ENCODE measurements around the gene ECT2. TPM values are rescaled to one million over a fixed set of nuclear protein-coding genes. Genes with fewer than 3 reads are reported as not detected.
A peak's percentile ranks its signal among the peaks of the same experiment; 100 is the strongest.
"Not testable (repeated sequence)": the region's sequence is repeated elsewhere in the genome, so short reads cannot be mapped to it uniquely, and the experiment has no call there.

Gene ECT2
- total RNA-seq, 1 donor = 23.2 TPM

DNA sequence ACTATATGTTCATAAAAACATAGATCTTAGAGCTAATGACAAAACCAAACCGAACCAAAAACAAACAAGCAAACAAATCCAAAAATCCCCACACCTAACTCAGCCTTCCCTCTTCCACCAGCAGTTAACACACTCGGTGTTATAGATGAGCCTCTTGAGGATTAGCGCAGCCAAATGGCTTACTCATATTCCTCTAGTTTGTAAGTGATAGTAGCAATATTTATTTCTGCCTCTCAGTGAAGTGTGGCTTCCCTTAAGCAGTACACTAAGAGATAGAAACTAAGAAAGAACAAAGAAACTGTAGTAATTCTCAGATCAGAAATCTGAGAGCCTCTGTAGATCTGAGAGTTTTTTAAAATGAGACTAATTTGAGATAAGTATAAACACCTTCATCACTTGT lies 37.2 kb upstream of the ECT2 start:
- H3K27ac ChIP-seq (ENCODE audit: low read depth, low read length) = no peak overlapping the region
- H3K27me3 ChIP-seq (ENCODE audit: insufficient read depth, low read length) = no peaks in the 10 kb centered on the region
- peaks cover 30% of the 10 kb centered on the region for H3K4me1 ChIP-seq (ENCODE audit: insufficient read depth, low read length)
- peaks cover 5% of the 10 kb centered on the region for H4K20me1 ChIP-seq (ENCODE audit: insufficient read depth, low read length)
- H3K79me2 ChIP-seq (ENCODE audit: insufficient read depth, low read length) = peaks cover 20% of the 10 kb centered on the region
- H3K36me3 ChIP-seq (ENCODE audit: insufficient read depth, low read length) = no peaks in the 10 kb centered on the region
- no peak overlapping the region for H2AFZ ChIP-seq (ENCODE audit: low read length)
- DNase-seq (ENCODE audit: insufficient read length, low spot score, missing footprints) = peak; percentile 71
- no peak overlapping the region for H3K4me2 ChIP-seq (ENCODE audit: insufficient read depth, low read length)
- H3K4me3 ChIP-seq (ENCODE audit: insufficient read depth, low read length) = no peak overlapping the region
- H3K9me3 ChIP-seq (ENCODE audit: low read depth, low read length) = no peaks in the 10 kb centered on the region
- TF ChIP-seq, protein P1, sequence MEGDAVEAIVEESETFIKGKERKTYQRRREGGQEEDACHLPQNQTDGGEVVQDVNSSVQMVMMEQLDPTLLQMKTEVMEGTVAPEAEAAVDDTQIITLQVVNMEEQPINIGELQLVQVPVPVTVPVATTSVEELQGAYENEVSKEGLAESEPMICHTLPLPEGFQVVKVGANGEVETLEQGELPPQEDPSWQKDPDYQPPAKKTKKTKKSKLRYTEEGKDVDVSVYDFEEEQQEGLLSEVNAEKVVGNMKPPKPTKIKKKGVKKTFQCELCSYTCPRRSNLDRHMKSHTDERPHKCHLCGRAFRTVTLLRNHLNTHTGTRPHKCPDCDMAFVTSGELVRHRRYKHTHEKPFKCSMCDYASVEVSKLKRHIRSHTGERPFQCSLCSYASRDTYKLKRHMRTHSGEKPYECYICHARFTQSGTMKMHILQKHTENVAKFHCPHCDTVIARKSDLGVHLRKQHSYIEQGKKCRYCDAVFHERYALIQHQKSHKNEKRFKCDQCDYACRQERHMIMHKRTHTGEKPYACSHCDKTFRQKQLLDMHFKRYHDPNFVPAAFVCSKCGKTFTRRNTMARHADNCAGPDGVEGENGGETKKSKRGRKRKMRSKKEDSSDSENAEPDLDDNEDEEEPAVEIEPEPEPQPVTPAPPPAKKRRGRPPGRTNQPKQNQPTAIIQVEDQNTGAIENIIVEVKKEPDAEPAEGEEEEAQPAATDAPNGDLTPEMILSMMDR (IDR thresholded peaks at IDR 0.05; ENCODE audit: extremely low read depth, low read depth, low read length) = no peak

GRCh38 chr3:172716476-172716875 lies 34.0 kb upstream of the ECT2 start:
- Histone ChIP-seq H3K4me2 (ENCODE audit: insufficient read depth, low read length) (no peak overlapping the region), H3K36me3 (ENCODE audit: insufficient read depth, low read length) (no peaks in the 10 kb centered on the region), H3K4me1 (ENCODE audit: insufficient read depth, low read length) (peaks cover 15% of the 10 kb centered on the region), H3K4me3 (ENCODE audit: insufficient read depth, low read length) (no peak overlapping the region), H3K9me3 (ENCODE audit: low read depth, low read length) (no peaks in the 10 kb centered on the region), H3K27me3 (ENCODE audit: insufficient read depth, low read length) (no peaks in the 10 kb centered on the region), H2AFZ (ENCODE audit: low read length) (no peak overlapping the region), H4K20me1 (ENCODE audit: insufficient read depth, low read length) (no peaks in the 10 kb centered on the region), H3K79me2 (ENCODE audit: insufficient read depth, low read length) (no peaks in the 10 kb centered on the region), H3K27ac (ENCODE audit: low read depth, low read length) (no peak overlapping the region)
- DNase-seq (ENCODE audit: insufficient read length, low spot score, missing footprints) = no peak
- TF ChIP-seq, protein P1 (IDR thresholded peaks at IDR 0.05; ENCODE audit: extremely low read depth, low read depth, low read length) = no peak

- no peaks in the 10 kb centered on the region for H4K20me1 ChIP-seq (ENCODE audit: insufficient read depth, low read length)
- no peaks in the 10 kb centered on the region for H3K9me3 ChIP-seq (ENCODE audit: low read depth, low read length)
- TF ChIP-seq, protein P1 (IDR thresholded peaks at IDR 0.05; ENCODE audit: extremely low read depth, low read depth, low read length) = peak; percentile 62
- H3K4me2 ChIP-seq (ENCODE audit: insufficient read depth, low read length) = peak overlapping the region; percentile 21
- H3K4me3 ChIP-seq (ENCODE audit: insufficient read depth, low read length) = no peak overlapping the region
- H3K27ac ChIP-seq (ENCODE audit: low read depth, low read length) = no peak overlapping the region
- H3K27me3 ChIP-seq (ENCODE audit: insufficient read depth, low read length) = no peaks in the 10 kb centered on the region
- DNase-seq (ENCODE audit: insufficient read length, low spot score, missing footprints) = no peak
- H2AFZ ChIP-seq (ENCODE audit: low read length) = peak overlapping the region; percentile 82
- no peaks in the 10 kb centered on the region for H3K79me2 ChIP-seq (ENCODE audit: insufficient read depth, low read length)
- H3K4me1 ChIP-seq (ENCODE audit: insufficient read depth, low read length) = peaks cover 9% of the 10 kb centered on the region
- H3K36me3 ChIP-seq (ENCODE audit: insufficient read depth, low read length) = no peaks in the 10 kb centered on the region
Measured at GRCh38 chr3:172717493-172718088, 32.9 kb upstream of the ECT2 start.

GRCh38 chr3:172722536-172723040 lies 27.9 kb upstream of the ECT2 start:
- not testable (repeated sequence) for H3K4me1 ChIP-seq (ENCODE audit: insufficient read depth, low read length); H3K27ac ChIP-seq (ENCODE audit: low read depth, low read length); H3K79me2 ChIP-seq (ENCODE audit: insufficient read depth, low read length); H3K27me3 ChIP-seq (ENCODE audit: insufficient read depth, low read length); H3K4me3 ChIP-seq (ENCODE audit: insufficient read depth, low read length); H2AFZ ChIP-seq (ENCODE audit: low read length); H3K9me3 ChIP-seq (ENCODE audit: low read depth, low read length); H3K4me2 ChIP-seq (ENCODE audit: insufficient read depth, low read length); H4K20me1 ChIP-seq (ENCODE audit: insufficient read depth, low read length); H3K36me3 ChIP-seq (ENCODE audit: insufficient read depth, low read length); DNase-seq (ENCODE audit: insufficient read length, low spot score, missing footprints)

Data from osteoblast (primary cell).